HepG2 (cell line): ENCODE measurements around the gene PHKG2. TPM values are rescaled to one million over a fixed set of nuclear protein-coding genes. Genes with fewer than 3 reads are reported as not detected.

ENCODE experiments used
- CCDC6 ChIP-seq: sonication (generic); formaldehyde crosslinking; IDR thresholded peaks from 2 replicates; pipeline ENCODE4 v1.8.1; 2022; ENCODE audit warnings: mild to moderate bottlenecking, missing genetic modification reagents, moderate library complexity
- FOSL1 ChIP-seq: sonication (generic); formaldehyde crosslinking; IDR thresholded peaks from 2 replicates; pipeline ENCODE4 v1.9.0; 2021; ENCODE audit warnings: missing genetic modification reagents, borderline replicate concordance
- GATA4 ChIP-seq: sonication (generic); IDR thresholded peaks from 2 replicates; pipeline ENCODE4 v1.6.1; 2016; ENCODE audit warnings: antibody characterized with exemption, low read depth, borderline replicate concordance
- KDM1A ChIP-seq: IDR thresholded peaks from 2 replicates; pipeline ENCODE4 v1.6.1; 2016; ENCODE audit warnings: missing compliant biosample characterization
- KDM6A ChIP-seq: IDR thresholded peaks from 2 replicates; pipeline ENCODE4 v1.6.1; 2016; ENCODE audit warnings: low read depth
- KLF13 ChIP-seq: sonication (generic); formaldehyde crosslinking; IDR thresholded peaks from 2 replicates; pipeline ENCODE4 v1.4.0; 2020; ENCODE audit warnings: mild to moderate bottlenecking, missing genetic modification reagents
- MBNL3 ChIP-seq: fragments of 250-450 bp; sonication (Bioruptor Pico); conservative IDR thresholded peaks from 2 replicates; pipeline ENCODE4 v1.8.0; 2022; ENCODE audit warnings: mild to moderate bottlenecking, inconsistent platforms
- MZF1 ChIP-seq: sonication (generic); formaldehyde crosslinking; IDR thresholded peaks from 2 replicates; pipeline ENCODE4 v1.8.1; 2023; ENCODE audit warnings: mild to moderate bottlenecking, missing genetic modification reagents, borderline replicate concordance
- TP53 ChIP-seq: sonication (generic); formaldehyde crosslinking; conservative IDR thresholded peaks from 2 replicates; pipeline ENCODE4 v1.4.0; 2020; ENCODE audit warnings: missing genetic modification reagents
- ZBTB3 ChIP-seq: sonication (generic); formaldehyde crosslinking; IDR thresholded peaks from 2 replicates; pipeline ENCODE4 v1.4.0; 2020; ENCODE audit warnings: low read depth, mild to moderate bottlenecking, moderate library complexity, missing genetic modification reagents, borderline replicate concordance
- ZBTB7B ChIP-seq: sonication (generic); formaldehyde crosslinking; IDR thresholded peaks from 2 replicates; pipeline ENCODE4 v1.4.0; 2020; ENCODE audit warnings: missing genetic modification reagents
- ZNF136 ChIP-seq: sonication (generic); formaldehyde crosslinking; IDR thresholded peaks from 2 replicates; pipeline ENCODE4 v1.8.1; 2022; ENCODE audit warnings: low read depth, mild to moderate bottlenecking, moderate library complexity, missing genetic modification reagents
- ZNF441 ChIP-seq: sonication (generic); formaldehyde crosslinking; IDR thresholded peaks from 2 replicates; pipeline ENCODE4 v1.7.0; 2021; ENCODE audit warnings: missing genetic modification reagents, borderline replicate concordance
- ZNF567 ChIP-seq: sonication (generic); formaldehyde crosslinking; IDR thresholded peaks from 2 replicates; pipeline ENCODE4 v1.8.1; 2023; ENCODE audit warnings: mild to moderate bottlenecking, missing genetic modification reagents, borderline replicate concordance
- ZSCAN12 ChIP-seq: sonication (generic); formaldehyde crosslinking; IDR thresholded peaks from 2 replicates; pipeline ENCODE4 v1.9.0; 2021; ENCODE audit warnings: mild to moderate bottlenecking, missing genetic modification reagents
- polyA plus RNA-seq, 8 experiments: library from polyadenylated mRNA; depleted of rRNA in 3 of 8; stranded (reverse) in 7 of 8; unstranded in 1 of 8; fragments of >200 nt; fragmentation: Illumina TruSeq in 4 of 8; extraction: Trizol in 4 of 8; gene quantifications; 2 replicates each; pipeline versions ENCODE4 v1.2.1 to v1.2.3, GENCODE V29; 2011 to 2016; ENCODE audit warnings: low read depth in 4 of 8, missing spikeins in 1 of 8, mixed read lengths in 1 of 8; ENCODE audit not compliant: insufficient read depth in 1 of 8
- total RNA-seq, 5 experiments: library from RNA; depleted of rRNA; stranded (reverse); fragments of >200 nt; fragmentation: Illumina TruSeq; extraction: Trizol; gene quantifications; 2 replicates each; pipeline ENCODE4 v1.2.3, GENCODE V29; 2016; ENCODE audit warnings: low read depth in 1 of 5
- TF ChIP-seq, protein P1 (sequence below): sonication (generic); formaldehyde crosslinking; IDR thresholded peaks from 2 replicates; pipeline ENCODE4 v1.5.0; 2020; ENCODE audit warnings: mild to moderate bottlenecking, missing genetic modification reagents
- TF ChIP-seq, protein P2 (sequence below): sonication (generic); formaldehyde crosslinking; IDR thresholded peaks from 2 replicates; pipeline ENCODE4 v1.4.0; 2020; ENCODE audit warnings: missing genetic modification reagents, borderline replicate concordance
- TF ChIP-seq, protein P3 (sequence below), 2 experiments: sonication (generic) in 1 of 2; formaldehyde crosslinking in 1 of 2; IDR thresholded peaks; 2 replicates each; pipeline versions ENCODE4 v1.6.1 to v1.9.0; 2014 to 2022; ENCODE audit warnings: antibody characterized with exemption in 1 of 2, borderline replicate concordance in 1 of 2, inconsistent platforms in 1 of 2, low read depth in 1 of 2, missing genetic modification reagents in 1 of 2
- TF ChIP-seq, protein P4 (sequence below): sonication (generic); formaldehyde crosslinking; IDR thresholded peaks from 2 replicates; pipeline ENCODE4 v1.8.1; 2023; ENCODE audit warnings: missing genetic modification reagents, mild to moderate bottlenecking, borderline replicate concordance

The PHKG2 gene
- total and polyA plus RNA-seq, 2 of the 13 experiments (the other 11 are each of a cell fraction or from before 2014, with no cell fraction given) = 37.4 to 42.1 TPM

DNA sequence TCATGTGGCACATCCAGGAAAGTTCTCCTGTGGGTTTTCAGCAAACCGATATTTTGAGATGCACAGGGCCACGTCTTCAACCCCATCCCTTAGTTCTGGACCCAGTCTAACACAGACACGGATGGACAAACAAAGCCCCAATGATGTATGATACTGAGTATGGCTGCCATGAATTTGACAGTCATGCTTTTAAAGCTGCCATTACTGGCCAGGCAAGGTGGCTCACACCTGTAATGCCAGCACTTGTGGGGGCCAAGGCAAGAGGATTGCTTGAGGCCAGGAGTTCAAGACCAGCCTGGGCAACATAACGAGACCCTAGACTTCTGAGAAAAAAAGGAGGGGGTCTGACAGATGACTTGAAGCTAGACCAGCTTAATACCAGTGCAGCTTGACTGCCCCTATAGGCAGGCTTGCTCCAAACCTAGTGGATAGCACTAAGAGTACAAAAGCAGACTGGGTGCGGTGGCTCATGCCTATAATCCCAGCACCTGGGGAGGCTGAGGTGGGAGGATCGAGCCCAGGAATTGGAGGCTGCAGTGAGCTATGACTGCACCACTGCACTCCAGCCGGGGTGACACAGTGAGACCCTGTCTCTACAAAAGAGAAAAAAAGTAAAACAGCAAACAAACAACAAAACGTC, 49.6 kb downstream of the PHKG2 start (continued):
- TF ChIP-seq, protein P1, sequence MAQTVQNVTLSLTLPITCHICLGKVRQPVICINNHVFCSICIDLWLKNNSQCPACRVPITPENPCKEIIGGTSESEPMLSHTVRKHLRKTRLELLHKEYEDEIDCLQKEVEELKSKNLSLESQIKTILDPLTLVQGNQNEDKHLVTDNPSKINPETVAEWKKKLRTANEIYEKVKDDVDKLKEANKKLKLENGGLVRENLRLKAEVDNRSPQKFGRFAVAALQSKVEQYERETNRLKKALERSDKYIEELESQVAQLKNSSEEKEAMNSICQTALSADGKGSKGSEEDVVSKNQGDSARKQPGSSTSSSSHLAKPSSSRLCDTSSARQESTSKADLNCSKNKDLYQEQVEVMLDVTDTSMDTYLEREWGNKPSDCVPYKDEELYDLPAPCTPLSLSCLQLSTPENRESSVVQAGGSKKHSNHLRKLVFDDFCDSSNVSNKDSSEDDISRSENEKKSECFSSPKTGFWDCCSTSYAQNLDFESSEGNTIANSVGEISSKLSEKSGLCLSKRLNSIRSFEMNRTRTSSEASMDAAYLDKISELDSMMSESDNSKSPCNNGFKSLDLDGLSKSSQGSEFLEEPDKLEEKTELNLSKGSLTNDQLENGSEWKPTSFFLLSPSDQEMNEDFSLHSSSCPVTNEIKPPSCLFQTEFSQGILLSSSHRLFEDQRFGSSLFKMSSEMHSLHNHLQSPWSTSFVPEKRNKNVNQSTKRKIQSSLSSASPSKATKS (CRISPR knock-in tag) = no peak
- no peak for TF ChIP-seq TP53 (CRISPR knock-in tag)
- no peak for TF ChIP-seq GATA4
- no peak for TF ChIP-seq CCDC6 (CRISPR knock-in tag)
- 0 out of 2 replicates have a peak, but pooled peaks have one; percentile 5 for TF ChIP-seq KDM6A (CRISPR knock-in tag)
- no peak for TF ChIP-seq MZF1
- TF ChIP-seq, protein P2, sequence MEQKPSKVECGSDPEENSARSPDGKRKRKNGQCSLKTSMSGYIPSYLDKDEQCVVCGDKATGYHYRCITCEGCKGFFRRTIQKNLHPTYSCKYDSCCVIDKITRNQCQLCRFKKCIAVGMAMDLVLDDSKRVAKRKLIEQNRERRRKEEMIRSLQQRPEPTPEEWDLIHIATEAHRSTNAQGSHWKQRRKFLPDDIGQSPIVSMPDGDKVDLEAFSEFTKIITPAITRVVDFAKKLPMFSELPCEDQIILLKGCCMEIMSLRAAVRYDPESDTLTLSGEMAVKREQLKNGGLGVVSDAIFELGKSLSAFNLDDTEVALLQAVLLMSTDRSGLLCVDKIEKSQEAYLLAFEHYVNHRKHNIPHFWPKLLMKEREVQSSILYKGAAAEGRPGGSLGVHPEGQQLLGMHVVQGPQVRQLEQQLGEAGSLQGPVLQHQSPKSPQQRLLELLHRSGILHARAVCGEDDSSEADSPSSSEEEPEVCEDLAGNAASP (CRISPR knock-in tag) = no peak
- no peak for TF ChIP-seq ZBTB3 (CRISPR knock-in tag)
- TF ChIP-seq ZNF441 (CRISPR knock-in tag) = no peak
- TF ChIP-seq ZSCAN12 (CRISPR knock-in tag) = no peak
- TF ChIP-seq, protein P3, sequence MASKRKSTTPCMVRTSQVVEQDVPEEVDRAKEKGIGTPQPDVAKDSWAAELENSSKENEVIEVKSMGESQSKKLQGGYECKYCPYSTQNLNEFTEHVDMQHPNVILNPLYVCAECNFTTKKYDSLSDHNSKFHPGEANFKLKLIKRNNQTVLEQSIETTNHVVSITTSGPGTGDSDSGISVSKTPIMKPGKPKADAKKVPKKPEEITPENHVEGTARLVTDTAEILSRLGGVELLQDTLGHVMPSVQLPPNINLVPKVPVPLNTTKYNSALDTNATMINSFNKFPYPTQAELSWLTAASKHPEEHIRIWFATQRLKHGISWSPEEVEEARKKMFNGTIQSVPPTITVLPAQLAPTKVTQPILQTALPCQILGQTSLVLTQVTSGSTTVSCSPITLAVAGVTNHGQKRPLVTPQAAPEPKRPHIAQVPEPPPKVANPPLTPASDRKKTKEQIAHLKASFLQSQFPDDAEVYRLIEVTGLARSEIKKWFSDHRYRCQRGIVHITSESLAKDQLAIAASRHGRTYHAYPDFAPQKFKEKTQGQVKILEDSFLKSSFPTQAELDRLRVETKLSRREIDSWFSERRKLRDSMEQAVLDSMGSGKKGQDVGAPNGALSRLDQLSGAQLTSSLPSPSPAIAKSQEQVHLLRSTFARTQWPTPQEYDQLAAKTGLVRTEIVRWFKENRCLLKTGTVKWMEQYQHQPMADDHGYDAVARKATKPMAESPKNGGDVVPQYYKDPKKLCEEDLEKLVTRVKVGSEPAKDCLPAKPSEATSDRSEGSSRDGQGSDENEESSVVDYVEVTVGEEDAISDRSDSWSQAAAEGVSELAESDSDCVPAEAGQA (IDR thresholded peaks at IDR 0.05; ENCODE audit: low read depth) = no peak
- TF ChIP-seq, protein P3 (CRISPR knock-in tag; IDR thresholded peaks at IDR 0.05; ENCODE audit: borderline replicate concordance) = no peak
- TF ChIP-seq KLF13 (CRISPR knock-in tag) = no peak
- TF ChIP-seq, protein P4, sequence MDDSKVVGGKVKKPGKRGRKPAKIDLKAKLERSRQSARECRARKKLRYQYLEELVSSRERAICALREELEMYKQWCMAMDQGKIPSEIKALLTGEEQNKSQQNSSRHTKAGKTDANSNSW = no peak
- TF ChIP-seq MBNL3 (CRISPR knock-in tag) = no peak
- no peak for TF ChIP-seq KDM1A (CRISPR knock-in tag)
- TF ChIP-seq ZNF567 (CRISPR knock-in tag) = no peak
- TF ChIP-seq FOSL1 = no peak
- TF ChIP-seq ZBTB7B (CRISPR knock-in tag) = no peak
- TF ChIP-seq ZNF136 = 0 out of 2 replicates have a peak, but pooled peaks have one; percentile 13
